Vagina (tissue), 2 donors: ENCODE data around the gene RBBP9.

Experiments
- POLR2AphosphoS5 ChIP-seq, 2 donors: sonication (generic); formaldehyde crosslinking; IDR thresholded peaks; one replicate each; pipeline ENCODE4 v1.9.0; 2017; ENCODE audit warnings: antibody characterized with exemption in 2 of 2, mild to moderate bottlenecking in 2 of 2, low read depth in 1 of 2; ENCODE audit not compliant: insufficient read depth in 1 of 2
- TF ChIP-seq, protein P1 (sequence below), 3 experiments: fragments of 450-650 bp in 2 of 3; fragments of 200-600 bp in 1 of 3; sonication (generic) in 1 of 3; IDR thresholded peaks; one replicate each; pipeline ENCODE4 v1.5.1; 2017 to 2019; ENCODE audit warnings: antibody characterized with exemption in 3 of 3, mild to moderate bottlenecking in 2 of 3, moderate library complexity in 2 of 3

DNA sequence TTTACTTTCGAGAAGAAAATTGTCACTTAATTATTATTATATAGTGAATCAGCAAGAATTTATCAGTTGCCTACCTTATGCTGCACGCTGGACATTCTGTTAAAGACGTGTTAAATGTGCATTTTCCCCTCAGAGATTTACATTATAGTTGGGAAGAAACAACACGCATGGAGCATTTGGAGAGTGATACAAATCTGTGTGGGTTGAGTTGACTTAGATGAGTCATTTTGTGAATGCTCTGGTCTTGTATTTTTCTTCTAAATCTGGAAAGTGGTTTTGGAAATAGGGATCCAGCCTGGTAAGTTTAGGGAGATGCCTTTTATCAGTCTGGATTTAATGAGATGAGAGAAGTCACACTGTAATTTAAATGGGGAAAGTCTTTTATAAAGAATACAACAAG, 46.2 kb upstream of the RBBP9 start:
- TF ChIP-seq, protein P1, sequence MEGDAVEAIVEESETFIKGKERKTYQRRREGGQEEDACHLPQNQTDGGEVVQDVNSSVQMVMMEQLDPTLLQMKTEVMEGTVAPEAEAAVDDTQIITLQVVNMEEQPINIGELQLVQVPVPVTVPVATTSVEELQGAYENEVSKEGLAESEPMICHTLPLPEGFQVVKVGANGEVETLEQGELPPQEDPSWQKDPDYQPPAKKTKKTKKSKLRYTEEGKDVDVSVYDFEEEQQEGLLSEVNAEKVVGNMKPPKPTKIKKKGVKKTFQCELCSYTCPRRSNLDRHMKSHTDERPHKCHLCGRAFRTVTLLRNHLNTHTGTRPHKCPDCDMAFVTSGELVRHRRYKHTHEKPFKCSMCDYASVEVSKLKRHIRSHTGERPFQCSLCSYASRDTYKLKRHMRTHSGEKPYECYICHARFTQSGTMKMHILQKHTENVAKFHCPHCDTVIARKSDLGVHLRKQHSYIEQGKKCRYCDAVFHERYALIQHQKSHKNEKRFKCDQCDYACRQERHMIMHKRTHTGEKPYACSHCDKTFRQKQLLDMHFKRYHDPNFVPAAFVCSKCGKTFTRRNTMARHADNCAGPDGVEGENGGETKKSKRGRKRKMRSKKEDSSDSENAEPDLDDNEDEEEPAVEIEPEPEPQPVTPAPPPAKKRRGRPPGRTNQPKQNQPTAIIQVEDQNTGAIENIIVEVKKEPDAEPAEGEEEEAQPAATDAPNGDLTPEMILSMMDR (IDR thresholded peaks at IDR 0.05), result no peak
- no peak for TF ChIP-seq POLR2AphosphoS5 (IDR thresholded peaks at IDR 0.05; ENCODE audit: insufficient read depth in 1 of 2, low read depth in 1 of 2)
